HCT116 (cell line): ENCODE measurements around the gene RPS6KC1. TPM values are rescaled to one million over a fixed set of nuclear protein-coding genes. Genes with fewer than 3 reads are reported as not detected.

Experiments used
- ATAC-seq: fragments of 200-7000 bp; cut with Tn5 transposase; 2 replicates; pipeline ENCODE4 v1.9.1; 2020; ENCODE audit warnings: mild to moderate bottlenecking, moderate library complexity
- BruUV-seq: library from RNA; stranded (reverse); fragments of 400-500 nt; replicated peaks from 2 replicates; lab custom pipeline; 2021; lab: Mats Ljungman, UMichigan
- CTCF ChIA-PET: fragments of 300-600 bp; sonication (Branson Sonifier 250); formaldehyde crosslinking; loops from one replicate; lab custom pipeline; 2021; ENCODE audit warnings: antibody characterized with exemption; lab: Charles Lee
- POLR2A ChIA-PET: fragments of 300-600, 350-600 bp; sonication (Branson Sonifier 250); formaldehyde crosslinking; loops from one replicate; lab custom pipeline; 2021; ENCODE audit warnings: antibody characterized with exemption; lab: Charles Lee
- RAD21 ChIA-PET, 2 experiments: fragments of 300-600 bp; sonication (Branson Sonifier 250); formaldehyde crosslinking; loops; one replicate each; lab custom pipeline; 2023; ENCODE audit warnings: low total read pairs in 2 of 2; ENCODE audit not compliant: uncharacterized antibody in 2 of 2, unreplicated experiment in 2 of 2, low non-redundant PET in 1 of 2; lab: Charles Lee
- DNase-seq: peaks from one replicate; pipeline ENCODE4 v3.0.0-alpha.2; 2010; ENCODE audit warnings: low read depth, low spot score
- H2AFZ ChIP-seq: fragments of 200-600 bp; shearing (Covaris generic), sonication (generic); 2 replicates; pipeline ENCODE4 v1.6.1; 2017; ENCODE audit warnings: low read depth, mixed run types, mixed read lengths, antibody characterized with exemption, low read length; ENCODE audit not compliant: poor library complexity, severe bottlenecking
- H3K27ac ChIP-seq: 2 replicates; pipeline ENCODE4 v1.5.1; 2012; ENCODE audit warnings: low read depth, low read length
- H3K27me3 ChIP-seq: fragments of 200-600 bp; sonication (generic); 2 replicates; pipeline ENCODE4 v1.6.1; 2016; ENCODE audit warnings: mixed run types, low read length, mixed read lengths; ENCODE audit not compliant: insufficient read depth
- H3K36me3 ChIP-seq, 2 experiments: fragments of 200-500 bp in 1 of 2; fragments of 200-600 bp in 1 of 2; sonication (Bioruptor generic) in 1 of 2; sonication (generic) in 1 of 2; 2 replicates each; pipeline versions ENCODE4 v1.5.1 to v1.6.1; 2014 to 2016; ENCODE audit warnings: low read length in 2 of 2, inconsistent platforms in 1 of 2, mixed read lengths in 1 of 2, mixed run types in 1 of 2; ENCODE audit not compliant: insufficient read depth in 2 of 2, control insufficient read depth in 1 of 2
- H3K4me1 ChIP-seq, 2 experiments: fragments of 200-600 bp in 1 of 2; sonication (generic) in 1 of 2; 2 replicates each; pipeline versions ENCODE4 v1.5.1 to v1.6.1; 2012 to 2017; ENCODE audit warnings: low read length in 2 of 2, inconsistent platforms in 1 of 2, mild to moderate bottlenecking in 1 of 2, mixed read lengths in 1 of 2, mixed run types in 1 of 2, moderate library complexity in 1 of 2; ENCODE audit not compliant: insufficient read depth in 2 of 2, control insufficient read depth in 1 of 2
- H3K4me2 ChIP-seq: fragments of 200-600 bp; sonication (generic); 2 replicates; pipeline ENCODE4 v1.6.1; 2017; ENCODE audit warnings: mixed run types, low read length, mixed read lengths
- H3K4me3 ChIP-seq, 2 experiments: fragments of 200-600 bp in 1 of 2; sonication (generic) in 1 of 2; replicated peaks in 1 of 2; 2 replicates each; pipeline ENCODE4 v1.5.1; 2011 to 2016; ENCODE audit warnings: low read length in 2 of 2, control low read depth in 1 of 2, low read depth in 1 of 2, mild to moderate bottlenecking in 1 of 2, mixed read lengths in 1 of 2, mixed run types in 1 of 2
- H3K79me2 ChIP-seq: fragments of 200-600 bp; sonication (generic); 2 replicates; pipeline ENCODE4 v1.6.1; 2017; ENCODE audit warnings: mild to moderate bottlenecking, mixed run types, low read length, moderate library complexity, mixed read lengths; ENCODE audit not compliant: insufficient read depth
- H3K9ac ChIP-seq: fragments of 200-600 bp; sonication (generic); 2 replicates; pipeline ENCODE4 v1.6.1; 2016; ENCODE audit warnings: low read length, mixed read lengths
- H3K9me2 ChIP-seq: fragments of 200-600 bp; sonication (generic), shearing (Covaris generic); 2 replicates; pipeline ENCODE4 v1.6.1; 2017; ENCODE audit warnings: mixed run types, mild to moderate bottlenecking, moderate library complexity; ENCODE audit not compliant: insufficient read depth
- H3K9me3 ChIP-seq, 2 experiments: fragments of 200-500 bp in 1 of 2; fragments of 200-600 bp in 1 of 2; sonication (Bioruptor generic) in 1 of 2; sonication (generic) in 1 of 2; 2 replicates each; pipeline ENCODE4 v1.6.1; 2014 to 2017; ENCODE audit warnings: low read length in 2 of 2, mixed read lengths in 2 of 2, inconsistent platforms in 1 of 2, low read depth in 1 of 2, mild to moderate bottlenecking in 1 of 2, mixed run types in 1 of 2, moderate library complexity in 1 of 2; ENCODE audit not compliant: control insufficient read depth in 1 of 2, insufficient read depth in 1 of 2
- H4K20me1 ChIP-seq: fragments of 200-600 bp; sonication (generic), shearing (Covaris generic); 2 replicates; pipeline ENCODE4 v1.6.1; 2017; ENCODE audit warnings: mixed run types, mild to moderate bottlenecking, moderate library complexity; ENCODE audit not compliant: insufficient read depth
- ATF3 ChIP-seq: IDR thresholded peaks from 2 replicates; pipeline ENCODE4 v1.6.1; 2012
- CBX3 ChIP-seq: IDR thresholded peaks from 2 replicates; pipeline ENCODE4 v1.6.1; 2012; ENCODE audit warnings: low read depth
- CEBPB ChIP-seq: IDR thresholded peaks from 2 replicates; pipeline ENCODE4 v1.6.1; 2012; ENCODE audit warnings: low read depth
- EGR1 ChIP-seq: IDR thresholded peaks from 2 replicates; pipeline ENCODE4 v1.6.1; 2012; ENCODE audit warnings: low read depth
- ELF1 ChIP-seq: IDR thresholded peaks from 2 replicates; pipeline ENCODE4 v1.6.1; 2012; ENCODE audit warnings: low read depth, borderline replicate concordance
- EZH2 ChIP-seq: fragments of 200-600 bp; sonication (generic); IDR thresholded peaks from 2 replicates; pipeline ENCODE4 v1.6.1; 2017; ENCODE audit warnings: antibody characterized with exemption, mixed run types
- FOSL1 ChIP-seq: IDR thresholded peaks from 2 replicates; pipeline ENCODE4 v1.6.1; 2012; ENCODE audit warnings: low read depth
- JUND ChIP-seq: IDR thresholded peaks from 2 replicates; pipeline ENCODE4 v1.6.1; 2012
- POLR2A ChIP-seq: IDR thresholded peaks from 2 replicates; pipeline ENCODE4 v1.7.0; 2011; ENCODE audit warnings: borderline replicate concordance; ENCODE audit not compliant: insufficient read depth, insufficient read length; ENCODE audit errors: extremely low read depth
- POLR2AphosphoS5 ChIP-seq: IDR thresholded peaks from 2 replicates; pipeline ENCODE4 v1.6.1; 2011; ENCODE audit warnings: mild to moderate bottlenecking, low read depth, low read length, moderate library complexity
- RAD21 ChIP-seq: IDR thresholded peaks from 2 replicates; pipeline ENCODE4 v1.6.1; 2012; ENCODE audit warnings: low read depth, mild to moderate bottlenecking
- REST ChIP-seq: IDR thresholded peaks from 2 replicates; pipeline ENCODE4 v1.6.1; 2012; ENCODE audit warnings: low read depth
- SIN3A ChIP-seq: IDR thresholded peaks from 2 replicates; pipeline ENCODE4 v1.6.1; 2012; ENCODE audit warnings: low read depth
- SP1 ChIP-seq: IDR thresholded peaks from 2 replicates; pipeline ENCODE4 v1.6.1; 2012; ENCODE audit warnings: low read depth
- TCF7L2 ChIP-seq: IDR thresholded peaks from 2 replicates; pipeline ENCODE4 v1.7.0; 2011; ENCODE audit warnings: borderline replicate concordance, inconsistent platforms; ENCODE audit not compliant: insufficient read depth, insufficient read length; ENCODE audit errors: extremely low read depth
- YY1 ChIP-seq: IDR thresholded peaks from 2 replicates; pipeline ENCODE4 v1.6.1; 2011; ENCODE audit warnings: low read length, low read depth, moderate library complexity, mild to moderate bottlenecking; ENCODE audit not compliant: insufficient replicate concordance; ENCODE audit errors: extremely low read depth
- ZBTB33 ChIP-seq: IDR thresholded peaks from 2 replicates; pipeline ENCODE4 v1.6.1; 2011; ENCODE audit warnings: mild to moderate bottlenecking, low read length, moderate library complexity; ENCODE audit not compliant: insufficient replicate concordance; ENCODE audit errors: extremely low read depth
- ZFX ChIP-seq: fragments of 450-650 bp; IDR thresholded peaks from 2 replicates; pipeline ENCODE4 v1.6.1; 2017
- ZNF274 ChIP-seq: fragments of 200-500 bp; sonication (Bioruptor generic); IDR thresholded peaks from 2 replicates; pipeline ENCODE4 v1.6.1; 2014; ENCODE audit warnings: mild to moderate bottlenecking, low read depth, low read length, inconsistent platforms
- intact Hi-C: fragments of 100-400 bp; cut with micrococcal nuclease; formaldehyde crosslinking; loops from 2 replicates; pipeline ENCODE4 v1.10.0; 2022
- total RNA-seq: library from RNA; stranded (reverse); gene quantifications from one replicate; pipeline ENCODE4 v1.2.1, GENCODE V29; 2021; ENCODE audit not compliant: unreplicated experiment
- TF ChIP-seq, protein P1 (sequence below): IDR thresholded peaks from 2 replicates; pipeline ENCODE4 v1.6.1; 2012

RPS6KC1 gene
- total RNA-seq, 1 experiment from 2014 or later: 15.9 TPM

- peaks cover 69% of the 10 kb centered on the region for H3K79me2 ChIP-seq
- H2AFZ ChIP-seq: no peak overlapping the region
- H3K4me1 ChIP-seq: peaks cover 8 to 18% of the 10 kb centered on the region in 2 experiments; a peak in 3 of 4 replicates
- no peaks in the 10 kb centered on the region for H3K9me3 ChIP-seq
- H3K4me3 ChIP-seq: no peak overlapping the region
- ChIA-PET POLR2A (no interaction called here), RAD21 (no interaction called here), CTCF (no interaction called here)
- intact Hi-C loops: no loop called here
- no TSS peak for BruUV-seq
- TF ChIP-seq CBX3 (no peak), ZNF274 (no peak), ZFX (no peak), SIN3A (no peak), REST (no peak), EZH2 (no peak), ZBTB33 (no peak), RAD21 (no peak), ELF1 (no peak), EGR1 (no peak), POLR2AphosphoS5 (no peak), JUND (no peak), YY1 (no peak), TCF7L2 (no peak), ATF3 (no peak), CEBPB (no peak), POLR2A (no peak), SP1 (no peak), FOSL1 (no peak)
- TF ChIP-seq, protein P1, sequence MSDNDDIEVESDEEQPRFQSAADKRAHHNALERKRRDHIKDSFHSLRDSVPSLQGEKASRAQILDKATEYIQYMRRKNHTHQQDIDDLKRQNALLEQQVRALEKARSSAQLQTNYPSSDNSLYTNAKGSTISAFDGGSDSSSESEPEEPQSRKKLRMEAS: no peak
- H3K4me2 ChIP-seq: no peak overlapping the region
- no peak overlapping the region for H3K27ac ChIP-seq
- no peaks in the 10 kb centered on the region for H3K27me3 ChIP-seq
- ATAC-seq (no peak), DNase-seq (no peak)
- H3K36me3 ChIP-seq: no peaks in the 10 kb centered on the region
- H3K9me2 ChIP-seq: no peaks in the 10 kb centered on the region
- no peaks in the 10 kb centered on the region for H4K20me1 ChIP-seq
- no peak overlapping the region for H3K9ac ChIP-seq
Observed at GRCh38 chr1:213054142-213054541, 3.1 kb downstream of the RPS6KC1 start.
